HCT116 (cell line): Measurements from ENCODE around the gene HMGB4. TPM values are rescaled to one million over a fixed set of nuclear protein-coding genes. Genes with fewer than 3 reads are reported as not detected.

ENCODE experiments used
- ATAC-seq: fragments of 200-7000 bp; cut with Tn5 transposase; 2 replicates; pipeline ENCODE4 v1.9.1; 2020; ENCODE audit warnings: mild to moderate bottlenecking, moderate library complexity
- BruUV-seq: library from RNA; stranded (reverse); fragments of 400-500 nt; replicated peaks from 2 replicates; lab custom pipeline; 2021; lab: Mats Ljungman, UMichigan
- CTCF ChIA-PET: fragments of 300-600 bp; sonication (Branson Sonifier 250); formaldehyde crosslinking; loops from one replicate; lab custom pipeline; 2021; ENCODE audit warnings: antibody characterized with exemption; lab: Charles Lee
- POLR2A ChIA-PET: fragments of 300-600, 350-600 bp; sonication (Branson Sonifier 250); formaldehyde crosslinking; loops from one replicate; lab custom pipeline; 2021; ENCODE audit warnings: antibody characterized with exemption; lab: Charles Lee
- RAD21 ChIA-PET, 2 experiments: fragments of 300-600 bp; sonication (Branson Sonifier 250); formaldehyde crosslinking; loops; one replicate each; lab custom pipeline; 2023; ENCODE audit warnings: low total read pairs in 2 of 2; ENCODE audit not compliant: uncharacterized antibody in 2 of 2, unreplicated experiment in 2 of 2, low non-redundant PET in 1 of 2; lab: Charles Lee
- DNase-seq: peaks from one replicate; pipeline ENCODE4 v3.0.0-alpha.2; 2010; ENCODE audit warnings: low read depth, low spot score
- H2AFZ ChIP-seq: fragments of 200-600 bp; shearing (Covaris generic), sonication (generic); 2 replicates; pipeline ENCODE4 v1.6.1; 2017; ENCODE audit warnings: low read depth, mixed run types, mixed read lengths, antibody characterized with exemption, low read length; ENCODE audit not compliant: poor library complexity, severe bottlenecking
- H3K27ac ChIP-seq: 2 replicates; pipeline ENCODE4 v1.5.1; 2012; ENCODE audit warnings: low read depth, low read length
- H3K27me3 ChIP-seq: fragments of 200-600 bp; sonication (generic); 2 replicates; pipeline ENCODE4 v1.6.1; 2016; ENCODE audit warnings: mixed run types, low read length, mixed read lengths; ENCODE audit not compliant: insufficient read depth
- H3K36me3 ChIP-seq, 2 experiments: fragments of 200-500 bp in 1 of 2; fragments of 200-600 bp in 1 of 2; sonication (Bioruptor generic) in 1 of 2; sonication (generic) in 1 of 2; 2 replicates each; pipeline versions ENCODE4 v1.5.1 to v1.6.1; 2014 to 2016; ENCODE audit warnings: low read length in 2 of 2, inconsistent platforms in 1 of 2, mixed read lengths in 1 of 2, mixed run types in 1 of 2; ENCODE audit not compliant: insufficient read depth in 2 of 2, control insufficient read depth in 1 of 2
- H3K4me1 ChIP-seq, 2 experiments: fragments of 200-600 bp in 1 of 2; sonication (generic) in 1 of 2; 2 replicates each; pipeline versions ENCODE4 v1.5.1 to v1.6.1; 2012 to 2017; ENCODE audit warnings: low read length in 2 of 2, inconsistent platforms in 1 of 2, mild to moderate bottlenecking in 1 of 2, mixed read lengths in 1 of 2, mixed run types in 1 of 2, moderate library complexity in 1 of 2; ENCODE audit not compliant: insufficient read depth in 2 of 2, control insufficient read depth in 1 of 2
- H3K4me2 ChIP-seq: fragments of 200-600 bp; sonication (generic); 2 replicates; pipeline ENCODE4 v1.6.1; 2017; ENCODE audit warnings: mixed run types, low read length, mixed read lengths
- H3K4me3 ChIP-seq, 2 experiments: fragments of 200-600 bp in 1 of 2; sonication (generic) in 1 of 2; replicated peaks in 1 of 2; 2 replicates each; pipeline ENCODE4 v1.5.1; 2011 to 2016; ENCODE audit warnings: low read length in 2 of 2, control low read depth in 1 of 2, low read depth in 1 of 2, mild to moderate bottlenecking in 1 of 2, mixed read lengths in 1 of 2, mixed run types in 1 of 2
- H3K79me2 ChIP-seq: fragments of 200-600 bp; sonication (generic); 2 replicates; pipeline ENCODE4 v1.6.1; 2017; ENCODE audit warnings: mild to moderate bottlenecking, mixed run types, low read length, moderate library complexity, mixed read lengths; ENCODE audit not compliant: insufficient read depth
- H3K9ac ChIP-seq: fragments of 200-600 bp; sonication (generic); 2 replicates; pipeline ENCODE4 v1.6.1; 2016; ENCODE audit warnings: low read length, mixed read lengths
- H3K9me2 ChIP-seq: fragments of 200-600 bp; sonication (generic), shearing (Covaris generic); 2 replicates; pipeline ENCODE4 v1.6.1; 2017; ENCODE audit warnings: mixed run types, mild to moderate bottlenecking, moderate library complexity; ENCODE audit not compliant: insufficient read depth
- H3K9me3 ChIP-seq, 2 experiments: fragments of 200-500 bp in 1 of 2; fragments of 200-600 bp in 1 of 2; sonication (Bioruptor generic) in 1 of 2; sonication (generic) in 1 of 2; 2 replicates each; pipeline ENCODE4 v1.6.1; 2014 to 2017; ENCODE audit warnings: low read length in 2 of 2, mixed read lengths in 2 of 2, inconsistent platforms in 1 of 2, low read depth in 1 of 2, mild to moderate bottlenecking in 1 of 2, mixed run types in 1 of 2, moderate library complexity in 1 of 2; ENCODE audit not compliant: control insufficient read depth in 1 of 2, insufficient read depth in 1 of 2
- H4K20me1 ChIP-seq: fragments of 200-600 bp; sonication (generic), shearing (Covaris generic); 2 replicates; pipeline ENCODE4 v1.6.1; 2017; ENCODE audit warnings: mixed run types, mild to moderate bottlenecking, moderate library complexity; ENCODE audit not compliant: insufficient read depth
- ATF3 ChIP-seq: IDR thresholded peaks from 2 replicates; pipeline ENCODE4 v1.6.1; 2012
- CBX3 ChIP-seq: IDR thresholded peaks from 2 replicates; pipeline ENCODE4 v1.6.1; 2012; ENCODE audit warnings: low read depth
- CEBPB ChIP-seq: IDR thresholded peaks from 2 replicates; pipeline ENCODE4 v1.6.1; 2012; ENCODE audit warnings: low read depth
- CTCF ChIP-seq, 3 experiments: fragments of 200-600 bp in 1 of 3; sonication (generic) in 1 of 3; IDR thresholded peaks in 2 of 3; conservative IDR thresholded peaks in 1 of 3; 2 replicates each; pipeline ENCODE4 v1.5.1; 2012 to 2017; ENCODE audit warnings: low read depth in 2 of 3, low read length in 2 of 3, antibody characterized with exemption in 1 of 3, borderline replicate concordance in 1 of 3, control low read depth in 1 of 3, mild to moderate bottlenecking in 1 of 3, mixed read lengths in 1 of 3, mixed run types in 1 of 3, moderate library complexity in 1 of 3; ENCODE audit not compliant: insufficient read depth in 1 of 3
- EGR1 ChIP-seq: IDR thresholded peaks from 2 replicates; pipeline ENCODE4 v1.6.1; 2012; ENCODE audit warnings: low read depth
- ELF1 ChIP-seq: IDR thresholded peaks from 2 replicates; pipeline ENCODE4 v1.6.1; 2012; ENCODE audit warnings: low read depth, borderline replicate concordance
- EZH2 ChIP-seq: fragments of 200-600 bp; sonication (generic); IDR thresholded peaks from 2 replicates; pipeline ENCODE4 v1.6.1; 2017; ENCODE audit warnings: antibody characterized with exemption, mixed run types
- EZH2phosphoT487 ChIP-seq: fragments of 200-600 bp; IDR thresholded peaks from 2 replicates; pipeline ENCODE4 v1.6.1; 2018; ENCODE audit warnings: antibody characterized with exemption, borderline replicate concordance
- FOSL1 ChIP-seq: IDR thresholded peaks from 2 replicates; pipeline ENCODE4 v1.6.1; 2012; ENCODE audit warnings: low read depth
- POLR2A ChIP-seq: IDR thresholded peaks from 2 replicates; pipeline ENCODE4 v1.7.0; 2011; ENCODE audit warnings: borderline replicate concordance; ENCODE audit not compliant: insufficient read depth, insufficient read length; ENCODE audit errors: extremely low read depth
- RAD21 ChIP-seq: IDR thresholded peaks from 2 replicates; pipeline ENCODE4 v1.6.1; 2012; ENCODE audit warnings: low read depth, mild to moderate bottlenecking
- SRF ChIP-seq: IDR thresholded peaks from 2 replicates; pipeline ENCODE4 v1.6.1; 2012; ENCODE audit warnings: low read depth
- YY1 ChIP-seq: IDR thresholded peaks from 2 replicates; pipeline ENCODE4 v1.6.1; 2011; ENCODE audit warnings: low read length, low read depth, moderate library complexity, mild to moderate bottlenecking; ENCODE audit not compliant: insufficient replicate concordance; ENCODE audit errors: extremely low read depth
- ZFX ChIP-seq: fragments of 450-650 bp; IDR thresholded peaks from 2 replicates; pipeline ENCODE4 v1.6.1; 2017
- ZNF274 ChIP-seq: fragments of 200-500 bp; sonication (Bioruptor generic); IDR thresholded peaks from 2 replicates; pipeline ENCODE4 v1.6.1; 2014; ENCODE audit warnings: mild to moderate bottlenecking, low read depth, low read length, inconsistent platforms
- intact Hi-C: fragments of 100-400 bp; cut with micrococcal nuclease; formaldehyde crosslinking; loops from 2 replicates; pipeline ENCODE4 v1.10.0; 2022
- total RNA-seq: library from RNA; stranded (reverse); gene quantifications from one replicate; pipeline ENCODE4 v1.2.1, GENCODE V29; 2021; ENCODE audit not compliant: unreplicated experiment
- TF ChIP-seq, protein P1 (sequence below): IDR thresholded peaks from 2 replicates; pipeline ENCODE4 v1.6.1; 2012
- TF ChIP-seq, protein P2 (sequence below): IDR thresholded peaks from 2 replicates; pipeline ENCODE4 v1.6.1; 2011; ENCODE audit warnings: mild to moderate bottlenecking, low read length, moderate library complexity; ENCODE audit not compliant: insufficient replicate concordance; ENCODE audit errors: extremely low read depth

HMGB4 gene
- total RNA-seq, 1 experiment from 2014 or later = not detected

GRCh38 chr1:33818071-33818470 is 45.8 kb upstream of the HMGB4 start:
- ChIA-PET POLR2A (no interaction called here), CTCF (no interaction called here), RAD21 (no interaction called here)
- intact Hi-C loops = no loop called here
- Histone ChIP-seq H3K27me3 (peaks cover 67% of the 10 kb centered on the region), H3K79me2 (no peaks in the 10 kb centered on the region), H2AFZ (no peak overlapping the region), H3K9me2 (no peaks in the 10 kb centered on the region), H3K9ac (no peak overlapping the region), H3K27ac (no peak overlapping the region), H3K4me1 (no peaks in the 10 kb centered on the region), H4K20me1 (no peaks in the 10 kb centered on the region), H3K4me2 (no peak overlapping the region), H3K36me3 (no peaks in the 10 kb centered on the region), H3K4me3 (no peak overlapping the region), H3K9me3 (no peaks in the 10 kb centered on the region)
- no peak for TF ChIP-seq ATF3
- no peak for TF ChIP-seq EZH2phosphoT487
- TF ChIP-seq ZFX = no peak
- TF ChIP-seq CEBPB = no peak
- TF ChIP-seq FOSL1 = no peak
- TF ChIP-seq POLR2A = no peak
- no peak for TF ChIP-seq YY1
- TF ChIP-seq ZNF274 = no peak
- no peak for TF ChIP-seq CBX3
- BruUV-seq = no TSS peak
- DNase-seq (no peak), ATAC-seq (no peak)

DNA sequence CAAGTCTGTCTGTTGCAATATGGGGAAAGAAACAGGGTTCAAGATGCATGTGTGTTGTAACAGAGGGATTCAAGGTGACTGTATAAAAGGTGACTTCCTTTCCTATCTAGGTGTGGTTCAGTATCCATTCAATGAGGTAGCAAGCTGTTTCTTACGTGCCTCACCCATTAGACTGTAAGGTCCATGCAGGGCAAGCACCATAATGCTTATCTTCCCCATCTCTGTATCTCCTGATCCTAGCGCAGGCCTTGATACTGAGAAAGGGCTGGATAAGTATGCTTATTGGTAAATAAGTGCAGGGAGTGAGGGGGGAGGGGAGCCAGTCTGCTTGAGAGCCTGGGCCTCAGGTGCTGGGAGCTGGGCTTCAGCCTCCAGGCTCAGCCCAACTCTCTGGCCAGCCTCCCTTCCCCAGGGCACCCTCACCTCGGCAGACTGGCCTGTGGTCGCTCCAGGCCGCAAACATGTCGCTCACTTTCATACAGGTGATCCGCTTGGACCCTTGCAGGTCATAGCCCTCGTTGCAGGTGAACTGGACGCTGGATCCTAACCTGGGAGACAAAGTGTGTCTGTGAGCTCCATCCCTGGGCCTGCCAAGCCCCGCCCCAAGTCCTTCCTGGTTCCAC is 44.5 kb upstream of the HMGB4 start:
- no TSS peak for BruUV-seq
- H3K4me2 ChIP-seq = no peak overlapping the region
- intact Hi-C loops = no loop called here
- peaks cover 61% of the 10 kb centered on the region for H3K27me3 ChIP-seq
- no peaks in the 10 kb centered on the region for H3K36me3 ChIP-seq
- H3K27ac ChIP-seq = no peak overlapping the region
- no peak for ATAC-seq
- no peaks in the 10 kb centered on the region for H3K79me2 ChIP-seq
- no peak for DNase-seq
- no peaks in the 10 kb centered on the region for H3K4me1 ChIP-seq
- H3K9ac ChIP-seq = no peak overlapping the region
- no peaks in the 10 kb centered on the region for H4K20me1 ChIP-seq
- POLR2A ChIA-PET = no interaction called here
- no peak overlapping the region for H3K4me3 ChIP-seq
- CTCF ChIA-PET = no interaction called here
- TF ChIP-seq, protein P1, sequence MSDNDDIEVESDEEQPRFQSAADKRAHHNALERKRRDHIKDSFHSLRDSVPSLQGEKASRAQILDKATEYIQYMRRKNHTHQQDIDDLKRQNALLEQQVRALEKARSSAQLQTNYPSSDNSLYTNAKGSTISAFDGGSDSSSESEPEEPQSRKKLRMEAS = no peak
- no peak for TF ChIP-seq ELF1
- no peak for TF ChIP-seq ZNF274
- no peak for TF ChIP-seq EZH2
- TF ChIP-seq RAD21 = no peak
- TF ChIP-seq, protein P2, sequence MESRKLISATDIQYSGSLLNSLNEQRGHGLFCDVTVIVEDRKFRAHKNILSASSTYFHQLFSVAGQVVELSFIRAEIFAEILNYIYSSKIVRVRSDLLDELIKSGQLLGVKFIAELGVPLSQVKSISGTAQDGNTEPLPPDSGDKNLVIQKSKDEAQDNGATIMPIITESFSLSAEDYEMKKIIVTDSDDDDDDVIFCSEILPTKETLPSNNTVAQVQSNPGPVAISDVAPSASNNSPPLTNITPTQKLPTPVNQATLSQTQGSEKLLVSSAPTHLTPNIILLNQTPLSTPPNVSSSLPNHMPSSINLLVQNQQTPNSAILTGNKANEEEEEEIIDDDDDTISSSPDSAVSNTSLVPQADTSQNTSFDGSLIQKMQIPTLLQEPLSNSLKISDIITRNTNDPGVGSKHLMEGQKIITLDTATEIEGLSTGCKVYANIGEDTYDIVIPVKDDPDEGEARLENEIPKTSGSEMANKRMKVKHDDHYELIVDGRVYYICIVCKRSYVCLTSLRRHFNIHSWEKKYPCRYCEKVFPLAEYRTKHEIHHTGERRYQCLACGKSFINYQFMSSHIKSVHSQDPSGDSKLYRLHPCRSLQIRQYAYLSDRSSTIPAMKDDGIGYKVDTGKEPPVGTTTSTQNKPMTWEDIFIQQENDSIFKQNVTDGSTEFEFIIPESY = no peak
- TF ChIP-seq ATF3 = no peak
- no peak for TF ChIP-seq SRF
- no peak for TF ChIP-seq ZFX
- no peak for TF ChIP-seq EGR1
- TF ChIP-seq CTCF (IDR thresholded peaks at IDR 0.05 in 2 of 3, conservative IDR thresholded peaks at IDR 0.05 in 1 of 3; ENCODE audit: borderline replicate concordance in 1 of 3, insufficient read depth in 1 of 3, low read depth in 2 of 3, low read length in 2 of 3) = no peak
- no peaks in the 10 kb centered on the region for H3K9me2 ChIP-seq
- RAD21 ChIA-PET = no interaction called here
- H3K9me3 ChIP-seq = no peaks in the 10 kb centered on the region
- H2AFZ ChIP-seq = no peak overlapping the region
